Neural progenitor cell (in vitro differentiated cells): Measurements from ENCODE around the gene ORC3.

Experiments used
- CTCF ChIP-seq: fragments of 200-600 bp; sonication (generic); IDR thresholded peaks from 2 replicates; pipeline ENCODE4 v1.5.1; 2017; ENCODE audit warnings: antibody characterized with exemption, mild to moderate bottlenecking
- EZH2 ChIP-seq: fragments of 200-600 bp; sonication (generic); IDR thresholded peaks from 2 replicates; pipeline ENCODE4 v1.6.1; 2017; ENCODE audit warnings: antibody characterized with exemption, mild to moderate bottlenecking, moderate library complexity
- EZH2phosphoT487 ChIP-seq: fragments of 200-600 bp; sonication (generic); IDR thresholded peaks from 2 replicates; pipeline ENCODE4 v1.6.1; 2017; ENCODE audit warnings: antibody characterized with exemption

GRCh38 chr6:87706187-87706966 lies 116.4 kb downstream of the ORC3 start:
- TF ChIP-seq EZH2 (no peak), CTCF (no peak), EZH2phosphoT487 (no peak)
